ENCODE data around the gene FAM9A.

Gene FAM9A

GRCh38 chrX:8801041-8801599, at the start of gene FAM9A:
TSS of gene FAM9A (minus strand) at chrX:8801383. CDS start at chrX:8800171, 1,212 bp downstream.
- no peak for DNase-seq (ENCODE audit: low read depth, low spot score)

- no peak for DNase-seq (ENCODE audit: low read depth, low spot score)
Measured at GRCh38 chrX:8850478-8850877, 49.3 kb upstream of the FAM9A start.

DNA sequence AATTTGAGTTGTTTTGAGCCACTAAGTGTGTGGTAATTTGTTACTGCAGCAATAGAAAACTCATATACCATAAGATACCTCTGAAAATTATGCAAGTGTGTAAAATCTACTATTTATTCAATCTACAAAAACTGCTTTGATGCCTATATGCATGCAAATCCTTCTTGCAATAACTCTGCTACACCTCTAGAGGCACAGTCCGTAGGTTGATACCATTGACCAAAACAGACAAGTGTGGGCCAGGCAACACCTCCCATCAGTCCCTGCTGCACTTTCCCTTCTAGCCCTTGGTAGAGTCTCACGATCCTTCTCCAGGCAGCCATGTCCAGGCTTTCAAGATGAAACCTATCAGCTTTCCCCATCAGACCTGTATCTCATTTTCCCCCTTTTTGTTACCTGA, 48.8 kb upstream of the FAM9A start:
- DNase-seq (ENCODE audit: low read depth, low spot score) = no peak

DNA sequence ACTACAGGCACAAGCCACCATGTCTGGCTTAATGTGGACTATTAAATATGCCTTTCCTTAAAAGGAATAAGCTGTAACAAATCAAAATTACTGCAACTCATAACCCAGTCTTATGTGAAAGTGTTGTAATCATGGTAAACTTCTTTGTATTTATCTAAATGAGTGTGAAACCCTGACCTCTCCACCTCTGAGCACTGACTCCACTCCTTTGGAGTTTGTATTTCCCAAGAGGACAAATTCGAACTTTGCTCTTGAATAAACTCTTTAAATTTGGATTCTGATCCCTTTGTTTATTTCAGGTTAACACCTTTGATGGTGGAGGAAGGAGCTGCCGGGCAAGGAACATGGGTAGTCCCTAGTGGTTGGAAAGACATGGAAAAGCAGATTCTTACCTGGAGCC, 48.3 kb upstream of the FAM9A start:
- no peak for DNase-seq (ENCODE audit: low read depth, low spot score)

- no peak for DNase-seq (ENCODE audit: low read depth, low spot score)
Measured at GRCh38 chrX:8848911-8849310, 47.7 kb upstream of the FAM9A start.

- no peak for DNase-seq (ENCODE audit: low read depth, low spot score)
Measured at GRCh38 chrX:8848441-8848840, 47.3 kb upstream of the FAM9A start.

- no peak for DNase-seq (ENCODE audit: low read depth, low spot score)
Measured at GRCh38 chrX:8847360-8847759, 46.2 kb upstream of the FAM9A start.

DNA sequence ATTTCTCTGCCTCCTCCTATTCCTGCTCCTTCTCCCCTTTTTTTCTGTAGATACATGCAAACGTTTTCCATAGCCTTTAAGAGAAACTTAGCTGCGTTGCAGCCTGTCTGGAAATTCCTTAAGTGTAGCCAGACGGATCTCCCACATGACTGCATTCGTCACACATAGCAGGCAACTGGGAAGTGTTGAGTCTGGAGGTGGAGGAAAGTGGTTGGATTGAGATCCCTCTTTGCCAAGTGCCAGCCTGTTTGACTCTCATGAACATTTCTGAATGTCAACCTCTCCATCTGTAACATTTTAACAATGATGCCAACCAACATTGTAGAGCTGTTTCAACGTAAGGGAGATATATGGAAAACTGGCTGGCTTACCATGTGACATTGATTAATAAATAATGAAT, 45.1 kb upstream of the FAM9A start:
- no peak for DNase-seq (ENCODE audit: low read depth, low spot score)

DNA sequence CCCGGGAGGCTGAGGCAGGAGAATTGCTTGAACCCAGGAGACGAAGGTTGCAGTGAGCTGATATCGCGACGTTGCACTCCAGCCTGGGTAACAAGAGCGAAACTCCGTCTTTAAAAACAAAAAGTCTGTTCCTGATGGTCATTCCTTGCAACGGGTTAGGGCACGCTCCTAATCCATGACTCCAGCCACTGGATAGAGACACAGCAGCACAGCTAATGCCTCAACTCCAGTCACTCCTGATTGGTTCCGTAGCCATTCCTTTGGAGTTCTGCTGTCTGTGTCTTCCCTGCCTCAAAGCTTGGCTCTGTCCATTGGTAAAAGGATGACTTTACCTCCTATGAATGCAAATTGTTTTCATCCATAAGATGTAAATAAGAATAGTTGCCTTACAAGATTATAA, 44.3 kb upstream of the FAM9A start:
- DNase-seq (ENCODE audit: low read depth, low spot score) = no peak

DNA sequence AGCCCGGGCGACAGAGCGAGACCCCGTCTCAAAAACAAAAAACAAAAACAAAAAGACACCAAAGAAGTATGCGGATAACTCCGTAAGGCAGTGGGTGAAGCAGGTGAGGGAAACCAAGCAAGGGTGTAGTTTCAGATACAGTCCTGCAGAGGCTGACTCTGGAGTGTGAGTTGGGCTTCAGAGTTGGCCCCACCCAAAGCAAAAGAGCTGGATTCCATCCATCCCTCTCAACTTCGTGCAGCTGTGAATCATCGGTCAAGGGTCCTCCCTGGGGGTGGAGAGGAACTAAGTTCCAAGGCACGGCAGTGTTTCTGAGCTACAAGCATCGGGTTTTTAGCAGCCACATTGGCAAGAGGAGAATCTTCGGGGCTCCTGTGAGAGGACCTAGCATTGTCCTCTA, 43.9 kb upstream of the FAM9A start:
- peak; percentile 67 for DNase-seq (ENCODE audit: low read depth, low spot score)

DNA sequence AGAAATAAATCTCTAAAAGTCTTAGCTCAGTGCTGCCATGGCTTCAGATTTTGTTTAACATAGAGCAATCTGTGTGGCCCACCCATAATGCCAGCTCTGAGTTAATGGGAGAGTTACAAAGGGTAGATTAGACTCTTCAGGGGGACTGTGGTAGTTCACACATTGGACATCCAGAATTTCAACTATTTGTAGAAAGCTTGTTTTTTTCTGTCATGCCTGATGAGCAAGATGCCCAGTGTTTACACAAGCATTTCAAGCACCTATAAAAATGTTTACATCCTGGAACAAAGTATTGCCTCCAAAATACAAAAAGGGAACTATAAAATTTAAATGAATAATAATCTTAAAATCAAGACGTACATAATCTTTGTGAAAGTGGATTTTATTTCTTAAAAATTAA, 43.0 kb upstream of the FAM9A start:
- DNase-seq (ENCODE audit: low read depth, low spot score) = no peak

- DNase-seq (ENCODE audit: low read depth, low spot score) = no peak
Measured at GRCh38 chrX:8841911-8842310, 40.7 kb upstream of the FAM9A start.

- DNase-seq (ENCODE audit: low read depth, low spot score) = no peak
Measured at GRCh38 chrX:8834392-8834791, 33.2 kb upstream of the FAM9A start.

DNA sequence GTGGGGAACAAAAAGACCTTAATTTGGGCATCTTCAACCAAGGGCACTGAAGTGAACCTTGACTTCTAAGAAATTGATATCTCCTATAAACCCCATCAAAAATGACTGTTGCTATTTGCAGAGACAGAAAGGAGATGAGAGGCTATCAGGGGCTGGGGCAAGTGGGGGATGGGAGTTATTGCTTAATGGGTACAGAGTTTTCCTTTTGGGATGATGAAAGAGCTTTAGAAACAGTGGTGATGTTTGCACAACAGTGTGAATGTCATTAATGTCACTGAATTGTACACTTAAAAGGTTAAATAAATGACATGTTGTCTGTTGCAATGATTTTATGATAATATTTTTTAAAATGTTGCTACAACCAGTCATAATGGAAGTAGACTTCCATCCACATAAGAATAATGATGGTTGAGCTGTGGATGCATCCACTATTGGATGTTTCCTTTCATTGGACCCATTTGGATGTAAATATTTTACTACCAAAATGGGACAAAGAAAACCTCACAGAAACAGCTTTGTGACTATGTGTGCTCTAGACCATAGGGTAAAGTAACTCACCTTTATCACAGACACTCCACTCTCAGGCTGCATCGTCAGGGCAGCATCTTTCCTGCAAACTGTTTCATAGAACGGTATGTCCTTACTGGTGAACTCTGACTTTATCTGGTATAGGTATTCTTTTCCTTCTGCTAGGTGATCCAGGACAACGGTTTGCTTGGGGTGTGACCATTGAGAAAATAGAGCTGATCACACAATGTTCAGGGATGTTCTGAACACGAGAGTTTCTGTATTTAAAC, 31.6 kb upstream of the FAM9A start:
- no peak for DNase-seq (ENCODE audit: low read depth, low spot score)

DNA sequence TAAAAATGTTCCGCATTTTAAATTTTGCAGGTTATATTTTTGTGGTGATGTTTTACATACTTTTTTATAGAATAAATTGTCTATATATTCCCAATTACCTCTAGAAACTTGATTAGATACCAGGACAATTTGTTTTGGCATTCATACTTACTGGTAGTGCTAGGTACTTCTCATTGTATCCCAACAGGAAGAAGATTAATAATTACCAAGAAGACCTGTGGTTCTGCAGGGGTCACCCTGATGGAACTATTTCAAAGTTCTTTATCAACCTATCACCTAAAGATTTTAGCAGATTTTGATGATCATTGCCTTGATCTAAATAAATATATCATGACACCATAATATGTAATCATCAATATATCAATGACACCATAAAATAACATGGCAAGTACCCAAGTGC, 22.5 kb upstream of the FAM9A start:
- no peak for DNase-seq (ENCODE audit: low read depth, low spot score)

GRCh38 chrX:8822002-8822401, 20.8 kb upstream of the FAM9A start:
- no peak for DNase-seq (ENCODE audit: low read depth, low spot score)

DNA sequence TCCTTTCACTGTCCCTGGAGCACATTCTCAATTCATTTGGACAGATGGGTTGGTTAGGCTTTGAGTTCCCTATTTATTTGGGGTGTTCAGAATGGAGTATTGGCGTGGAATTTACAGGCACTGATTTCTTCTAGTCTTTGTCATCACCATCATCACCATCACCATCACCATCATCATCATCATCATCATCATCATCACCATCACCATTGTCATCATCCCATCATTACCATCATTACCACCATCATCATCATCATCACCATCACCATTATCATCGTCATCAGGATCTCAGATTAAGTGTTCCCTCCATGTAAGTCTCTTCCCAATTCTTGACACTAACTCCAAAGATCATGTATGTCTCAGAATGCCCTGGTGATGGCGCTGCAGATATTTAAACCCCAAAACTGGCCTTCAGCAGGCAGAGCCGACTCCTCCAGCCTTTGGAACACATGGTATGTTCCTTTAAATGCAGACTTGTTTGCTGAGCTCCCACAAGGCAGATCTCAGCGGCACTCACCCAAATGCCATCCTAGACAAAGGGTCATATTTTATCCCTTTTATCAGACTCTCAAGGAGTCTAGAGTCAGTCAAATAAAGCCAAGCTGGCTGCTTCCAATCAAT, 19.8 kb upstream of the FAM9A start:
- DNase-seq (ENCODE audit: low read depth, low spot score) = peak; percentile 64

DNA sequence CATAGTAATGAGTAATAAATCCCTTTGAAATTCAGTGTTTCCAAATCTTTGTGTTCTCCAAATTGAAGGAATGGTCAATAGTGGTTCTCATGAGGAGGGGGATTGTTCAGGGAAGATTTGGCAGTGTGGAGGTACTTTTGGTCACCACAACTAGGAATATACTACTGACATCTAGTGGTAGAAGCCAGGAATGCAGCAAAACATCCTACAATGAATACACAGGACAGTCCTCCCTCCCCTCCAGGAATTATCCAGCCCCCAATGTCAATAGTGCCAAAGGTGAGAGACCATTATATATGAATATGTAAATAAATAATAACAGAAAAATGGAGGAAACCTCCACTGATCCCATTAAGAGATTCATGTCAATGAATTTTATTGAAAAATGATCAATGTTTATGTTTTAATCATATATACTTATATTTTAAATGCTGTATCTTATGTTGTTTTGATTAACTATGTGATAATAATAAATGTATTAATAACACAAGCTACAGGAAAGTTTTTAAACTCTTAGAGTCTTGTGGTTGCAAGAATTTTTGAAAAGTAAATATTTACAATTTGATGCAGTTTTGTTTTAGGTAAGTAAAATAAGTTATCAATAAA, 14.4 kb upstream of the FAM9A start:
- peak; percentile 47 for DNase-seq (ENCODE audit: low read depth, low spot score)

GRCh38 chrX:8813036-8813435, 11.9 kb upstream of the FAM9A start:
- DNase-seq (ENCODE audit: low read depth, low spot score) = no peak

- no peak for DNase-seq (ENCODE audit: low read depth, low spot score)
Measured at GRCh38 chrX:8811611-8812010, 10.4 kb upstream of the FAM9A start.

GRCh38 chrX:8808661-8809060, 7.5 kb upstream of the FAM9A start:
- no peak for DNase-seq (ENCODE audit: low read depth, low spot score)

- DNase-seq (ENCODE audit: low read depth, low spot score) = no peak
Measured at GRCh38 chrX:8805974-8806373, 4.8 kb upstream of the FAM9A start.

GRCh38 chrX:8805046-8805445, 3.9 kb upstream of the FAM9A start:
- DNase-seq (ENCODE audit: low read depth, low spot score) = no peak

Measured in ELF-1 (cell line).